GM19468 (cell line): ENCODE measurements around the gene NLGN4X.

ENCODE experiments used
- ATAC-seq: cut with Tn5 transposase; IDR thresholded peaks from one replicate; pipeline ENCODE4 v1.9.1; 2021; ENCODE audit warnings: mild to moderate bottlenecking, moderate library complexity, moderate number of reproducible peaks; ENCODE audit not compliant: unreplicated experiment; ENCODE audit errors: extremely low read depth

Gene NLGN4X

DNA sequence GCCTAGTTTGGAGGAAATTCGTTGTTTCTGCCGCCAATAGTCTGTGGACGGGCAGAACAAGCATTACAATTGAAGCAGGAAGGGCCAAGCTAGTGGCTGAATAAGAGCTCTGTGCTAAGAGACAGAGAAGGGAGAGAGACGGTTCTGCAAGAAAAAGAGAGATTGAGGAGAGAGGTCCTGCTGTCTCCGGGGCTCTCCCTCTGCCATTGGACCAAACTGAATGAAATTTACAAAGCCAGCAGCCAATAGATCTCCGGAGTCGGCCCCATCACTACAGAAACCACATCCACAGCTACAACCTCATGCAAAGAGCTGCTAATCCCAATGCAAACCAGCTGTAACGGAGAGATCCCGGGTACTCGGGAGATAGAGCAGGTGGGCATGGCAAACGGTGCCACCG is at the start of gene NLGN4X:
TSS of gene NLGN4X (minus strand) at position 148 of the 400 bp plus-strand sequence. CDS start 77,401 bp downstream, outside the sequence.
- ATAC-seq, result no peak

DNA sequence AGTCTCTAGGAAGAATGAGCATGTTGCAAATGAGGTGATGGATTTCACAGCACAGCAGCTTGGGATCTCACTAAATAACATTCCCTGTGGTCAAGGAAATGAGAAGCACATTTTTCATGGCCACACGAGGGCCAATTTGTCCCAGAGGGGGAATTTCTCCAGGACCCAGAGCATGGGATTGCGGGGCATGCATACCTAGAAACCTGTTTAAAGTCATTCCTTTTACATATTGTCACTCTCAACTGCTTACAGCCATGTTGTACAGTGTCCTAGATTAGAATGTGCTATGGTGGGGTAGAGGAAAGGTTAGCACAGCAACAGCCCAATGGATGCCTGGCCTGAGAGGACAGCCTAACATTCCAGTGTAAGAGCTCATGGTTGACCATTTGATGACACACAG is 37.4 kb upstream of the NLGN4X start:
- no peak for ATAC-seq

DNA sequence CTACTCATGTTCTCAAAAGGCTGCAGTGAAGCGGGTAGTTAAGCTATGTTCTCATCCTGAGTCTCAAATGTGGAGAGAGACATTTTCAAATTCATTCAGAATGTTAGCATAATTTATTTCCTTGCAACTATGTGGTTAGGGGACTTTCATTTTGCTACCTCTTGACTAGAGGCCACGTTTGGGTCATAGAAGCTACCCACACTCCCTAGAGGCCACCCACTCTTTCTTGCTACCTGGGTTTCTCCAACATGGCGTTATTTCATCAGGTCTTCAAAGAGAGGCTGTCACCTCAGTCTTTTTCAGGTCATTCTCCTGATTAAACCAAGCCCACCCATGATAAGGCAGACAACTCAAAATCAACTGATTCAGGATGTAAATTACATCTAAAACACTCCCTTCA is 34.3 kb upstream of the NLGN4X start:
- no peak for ATAC-seq

DNA sequence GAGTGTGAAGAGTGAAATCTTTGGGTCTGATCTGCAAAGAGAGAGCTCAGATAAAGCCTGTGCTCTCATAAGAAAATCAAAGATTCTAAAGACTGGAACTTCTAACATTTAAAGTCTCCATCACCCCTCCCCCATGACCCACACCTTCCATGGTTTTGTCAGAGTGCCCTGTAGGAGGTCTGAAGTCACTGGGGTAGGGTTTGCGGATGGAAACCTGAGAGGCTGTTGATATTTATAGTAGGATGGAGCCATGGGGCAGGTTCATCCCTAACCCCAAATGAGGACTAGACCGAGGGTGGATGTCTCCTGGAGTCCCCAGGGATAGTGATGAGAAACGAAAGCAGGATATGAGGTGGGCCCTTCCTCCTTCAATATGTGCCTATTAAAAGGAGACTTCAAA is 28.4 kb upstream of the NLGN4X start:
- ATAC-seq, result no peak

DNA sequence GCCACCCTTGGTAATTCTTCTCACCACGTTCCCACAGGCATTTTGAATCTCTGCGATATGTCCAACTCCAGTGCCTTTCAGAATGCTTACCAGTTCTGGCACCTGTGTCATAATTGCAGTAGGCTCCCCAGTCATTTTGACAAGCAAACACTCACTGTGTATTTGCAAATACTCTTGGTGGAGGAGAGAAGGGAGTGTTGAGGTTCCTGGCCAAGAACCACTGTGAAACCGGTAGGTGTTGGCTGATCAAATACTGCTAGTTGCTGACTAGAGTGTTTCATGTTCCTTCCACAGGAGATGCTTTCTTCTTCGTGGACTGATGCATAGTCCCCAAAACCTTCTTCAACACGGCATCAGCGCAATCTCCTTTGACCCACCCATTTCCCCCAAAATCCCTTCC is 16.0 kb upstream of the NLGN4X start:
- no peak for ATAC-seq

DNA sequence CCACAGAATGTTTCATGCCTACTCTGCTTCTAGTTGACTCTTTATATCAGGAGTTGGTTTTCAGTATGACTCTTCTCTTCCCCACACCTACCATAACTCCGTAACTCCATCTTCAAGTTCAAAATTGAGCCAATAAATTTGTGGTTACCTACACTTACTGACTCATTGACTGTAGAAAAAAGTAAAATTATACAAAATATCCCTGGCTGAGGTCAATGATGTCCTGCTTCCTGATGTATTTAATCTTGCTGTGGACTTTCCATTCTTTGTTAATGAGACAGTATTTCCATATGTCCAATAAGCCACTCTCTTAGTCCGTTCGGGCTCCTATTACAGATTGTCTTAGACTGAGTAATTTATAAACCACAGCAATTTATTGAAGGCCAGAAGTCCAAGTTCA is 9.9 kb upstream of the NLGN4X start:
- no peak for ATAC-seq

DNA sequence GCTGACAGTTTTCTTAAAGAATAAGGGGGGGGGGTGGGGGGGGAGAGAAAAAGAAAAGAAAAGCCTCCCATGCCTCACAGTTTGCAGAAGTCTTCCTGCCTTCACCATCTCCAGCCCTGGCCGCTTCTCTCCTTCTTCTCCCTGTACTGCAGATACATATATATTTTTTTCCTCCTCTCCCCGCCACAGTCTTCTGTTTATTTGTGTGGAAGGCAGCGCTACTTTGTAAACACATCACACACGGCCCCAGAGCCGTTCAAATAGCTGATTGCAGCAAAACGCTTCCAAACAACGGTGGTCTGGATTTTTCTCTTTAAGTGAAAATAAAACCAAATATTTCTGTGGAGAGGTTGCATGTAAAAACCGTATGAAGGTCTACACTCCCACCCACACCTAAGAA is 732 bp downstream of the NLGN4X start:
- ATAC-seq, result no peak

DNA sequence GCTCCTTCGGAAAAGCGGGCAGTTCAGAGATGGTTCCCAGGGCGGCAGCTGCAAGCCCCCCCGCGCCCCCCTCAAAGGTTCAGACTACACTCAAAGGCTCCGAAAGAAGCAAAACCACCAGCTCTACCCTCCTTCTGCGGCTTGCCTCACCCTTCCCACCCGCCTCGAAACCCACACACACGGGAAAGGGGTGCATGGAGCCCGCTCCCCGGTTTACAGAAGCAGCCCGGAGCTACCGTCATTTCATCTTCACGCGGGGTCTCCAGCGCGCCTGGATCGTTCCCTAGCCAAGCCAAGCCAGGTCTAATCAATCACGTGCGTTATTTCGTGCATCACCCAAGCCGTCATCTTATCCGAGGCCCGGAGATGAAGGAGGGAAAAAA is 1.2 kb downstream of the NLGN4X start:
- ATAC-seq, result no peak

DNA sequence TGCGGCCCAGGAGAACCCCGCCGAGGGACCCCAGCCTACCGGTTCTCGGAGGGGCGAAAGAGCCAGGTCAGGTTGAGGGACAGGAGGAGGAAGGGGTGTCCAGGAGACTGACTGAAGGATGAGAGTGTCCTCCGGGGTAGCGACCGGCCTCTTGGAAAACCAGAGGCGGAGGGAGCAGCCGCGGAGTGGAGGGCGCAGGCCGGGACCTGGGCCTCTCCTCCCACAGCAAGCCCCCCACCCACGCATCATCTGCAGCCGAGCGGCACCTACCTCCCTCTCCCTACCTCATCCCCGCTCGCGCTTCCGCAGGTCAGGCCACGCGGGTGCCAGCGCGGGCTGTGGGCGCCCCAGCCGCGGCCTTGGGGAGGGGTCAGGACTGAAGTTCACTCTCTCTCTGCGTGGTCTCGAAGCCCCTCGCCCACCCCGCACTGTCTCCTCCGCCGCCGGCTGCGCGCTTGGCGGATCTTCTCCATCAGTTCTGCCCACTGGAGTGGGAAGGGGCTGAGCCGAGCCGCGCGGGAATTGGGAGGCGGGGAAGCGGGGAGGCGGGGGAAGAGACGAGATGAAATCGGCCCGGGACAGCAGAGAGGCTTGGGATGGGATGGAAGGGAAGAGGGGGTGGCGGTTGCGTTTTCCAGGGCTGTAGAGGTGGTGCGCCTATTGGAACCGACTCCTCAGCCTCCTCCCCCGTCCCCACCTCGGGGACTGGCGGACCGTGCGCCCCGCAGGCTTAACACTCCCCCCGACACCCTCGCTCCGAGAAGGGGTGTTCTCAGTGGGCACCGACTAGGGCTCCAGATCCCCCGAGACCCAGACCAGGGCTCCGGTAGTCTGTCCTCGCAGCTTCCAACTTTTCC is 1.8 kb downstream of the NLGN4X start:
- no peak for ATAC-seq

DNA sequence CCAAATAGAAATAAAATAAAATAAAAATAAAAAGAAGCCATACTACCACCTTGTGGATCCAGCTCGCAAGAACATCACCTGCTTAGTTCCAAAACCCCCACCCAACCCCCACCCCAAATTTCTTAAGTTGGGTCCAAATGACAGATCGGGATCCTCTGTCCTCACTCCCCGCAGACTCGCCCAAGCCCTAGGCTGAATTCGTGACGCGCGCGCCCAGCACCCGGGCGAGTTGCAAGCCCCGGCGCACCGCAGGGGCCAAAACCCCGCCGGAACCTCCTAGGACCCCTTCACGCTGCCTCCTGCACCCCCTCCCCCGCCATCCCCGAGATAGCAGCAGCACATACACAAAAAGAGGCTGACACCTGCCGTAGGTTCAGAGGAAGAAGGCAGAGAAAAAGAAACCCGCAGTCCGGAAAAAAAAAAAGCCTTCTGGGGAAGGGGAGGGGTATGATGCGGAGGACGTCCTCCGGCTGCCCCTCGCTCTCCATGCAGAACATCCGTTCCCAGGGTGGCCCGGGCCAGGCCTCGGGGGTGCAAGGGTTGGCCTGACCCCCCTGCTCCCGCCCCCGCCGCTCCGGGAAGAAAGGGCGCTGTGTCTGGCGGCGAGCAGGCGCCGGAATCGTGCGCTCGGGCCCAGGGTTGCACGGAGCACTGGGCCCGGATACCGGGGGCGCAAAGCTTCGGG is 2.6 kb downstream of the NLGN4X start:
- ATAC-seq, result no peak

DNA sequence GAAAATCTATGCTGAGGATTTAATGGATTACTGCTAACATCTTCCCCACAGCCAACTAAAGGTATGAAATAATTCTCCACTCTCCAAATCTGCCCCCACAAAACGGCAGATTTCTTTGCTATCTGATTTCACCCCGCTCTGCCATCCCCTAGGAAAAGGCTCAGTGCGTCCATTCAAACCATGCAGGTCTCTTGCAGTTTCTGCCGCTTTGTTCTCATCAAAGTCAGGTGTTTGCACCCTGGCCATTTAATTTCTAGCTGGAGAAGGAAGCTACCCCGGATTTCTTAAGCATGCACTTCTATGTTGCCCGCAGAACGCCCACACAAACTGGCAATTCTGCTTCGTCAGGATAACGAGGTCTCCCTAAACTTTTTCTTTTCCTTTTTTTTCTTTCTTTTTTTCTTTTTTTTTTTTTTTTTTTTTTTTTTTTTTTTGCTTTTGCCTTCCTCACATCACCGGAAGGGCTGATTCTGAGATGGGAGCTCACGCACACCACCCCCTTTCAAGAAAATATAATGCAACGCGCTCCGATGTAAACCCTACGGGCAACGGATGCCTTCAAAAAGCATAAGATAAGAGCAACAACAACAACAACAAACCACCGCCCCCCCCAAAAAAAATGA is 3.3 kb downstream of the NLGN4X start:
- no peak for ATAC-seq

DNA sequence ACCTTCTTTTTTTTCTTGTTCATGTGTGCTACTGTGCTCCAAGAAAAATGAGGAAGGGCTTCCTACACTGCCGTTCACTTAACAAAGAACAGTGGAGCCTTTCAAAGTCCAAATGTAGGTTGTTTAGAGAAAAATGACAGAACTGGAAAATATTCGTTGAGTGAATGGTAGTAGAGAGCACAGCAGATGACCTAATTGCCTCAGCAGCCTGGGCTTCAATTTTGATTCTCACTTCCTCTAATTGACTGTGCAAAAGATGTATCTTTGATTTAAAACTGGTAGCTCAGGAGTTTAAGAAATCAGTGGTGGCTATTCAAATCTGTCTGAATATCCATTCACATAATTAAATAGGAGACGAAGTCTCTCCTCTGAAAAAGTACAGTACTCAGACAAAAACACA is 5.2 kb downstream of the NLGN4X start:
- ATAC-seq, result no peak

DNA sequence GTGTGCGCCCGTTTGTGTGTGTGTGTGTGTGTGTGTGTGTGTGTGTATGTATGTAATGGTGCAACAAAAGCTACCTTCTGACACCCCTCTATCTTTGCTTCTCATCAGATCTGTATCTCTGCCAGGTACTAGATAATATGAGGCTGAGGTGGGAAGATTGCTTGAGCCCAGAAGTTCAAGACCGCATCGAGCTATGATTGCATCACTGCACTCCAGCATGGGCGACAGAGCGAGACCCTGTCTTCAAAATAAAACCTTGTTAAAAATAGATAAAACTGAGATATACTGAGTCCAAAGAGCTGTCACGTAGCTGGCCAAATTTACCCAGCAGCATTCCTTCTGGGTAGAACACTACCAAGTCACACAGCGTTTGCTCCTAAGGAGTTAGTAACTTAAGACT is 18.4 kb downstream of the NLGN4X start:
- ATAC-seq, result no peak

DNA sequence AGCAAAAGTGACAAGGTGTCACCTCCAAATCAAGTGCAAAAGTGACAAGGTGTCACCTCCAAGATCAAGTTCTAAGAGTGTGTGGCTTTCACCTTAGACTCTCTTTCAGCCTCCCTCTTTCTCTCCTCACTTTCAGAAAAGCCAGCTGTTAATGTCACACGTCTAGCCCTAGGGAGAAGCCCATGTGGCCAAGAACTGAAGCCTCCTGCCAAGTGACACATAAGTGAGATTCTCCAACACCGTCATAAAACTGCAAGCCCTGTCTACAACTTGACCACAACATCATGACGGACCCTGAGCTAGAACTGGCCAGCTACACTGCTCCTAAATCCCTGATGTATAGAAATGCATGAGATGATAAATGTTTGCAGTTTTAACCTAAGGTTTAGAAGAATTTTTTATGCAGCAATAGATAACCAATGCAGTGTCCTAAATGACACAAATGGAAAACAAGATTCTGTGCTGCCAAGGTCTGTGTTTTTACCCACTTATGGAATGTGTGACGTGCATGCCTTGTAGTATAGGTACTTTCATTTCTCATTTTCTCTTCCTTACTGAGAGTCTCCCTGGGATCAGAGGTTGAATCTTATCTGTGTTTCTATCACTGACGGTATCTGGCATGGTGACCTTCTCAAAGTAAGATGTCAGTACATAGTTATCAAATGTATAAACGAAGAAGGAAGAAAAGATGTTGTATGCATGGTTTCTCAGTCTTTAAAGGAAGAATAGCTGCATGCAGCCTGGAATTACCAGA is 25.0 kb downstream of the NLGN4X start:
- no peak for ATAC-seq

DNA sequence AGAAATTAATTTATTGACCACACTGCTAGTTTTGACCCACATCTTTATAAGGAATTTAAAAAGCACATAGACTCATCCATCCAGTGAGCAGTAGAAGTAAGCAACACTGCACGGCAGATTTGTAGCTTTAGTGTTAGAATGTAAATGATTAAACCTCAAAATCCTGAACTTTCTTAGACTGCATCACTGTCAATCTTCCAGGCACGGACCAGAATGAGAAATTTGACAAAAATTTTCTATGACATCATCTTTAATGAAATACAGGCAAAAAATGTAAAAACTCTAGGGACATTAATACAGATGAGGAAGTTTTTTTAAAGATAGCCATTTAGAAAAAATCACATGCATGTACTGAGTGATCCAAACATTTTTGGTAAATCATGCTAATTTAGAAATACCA is 29.2 kb downstream of the NLGN4X start:
- ATAC-seq, result no peak

DNA sequence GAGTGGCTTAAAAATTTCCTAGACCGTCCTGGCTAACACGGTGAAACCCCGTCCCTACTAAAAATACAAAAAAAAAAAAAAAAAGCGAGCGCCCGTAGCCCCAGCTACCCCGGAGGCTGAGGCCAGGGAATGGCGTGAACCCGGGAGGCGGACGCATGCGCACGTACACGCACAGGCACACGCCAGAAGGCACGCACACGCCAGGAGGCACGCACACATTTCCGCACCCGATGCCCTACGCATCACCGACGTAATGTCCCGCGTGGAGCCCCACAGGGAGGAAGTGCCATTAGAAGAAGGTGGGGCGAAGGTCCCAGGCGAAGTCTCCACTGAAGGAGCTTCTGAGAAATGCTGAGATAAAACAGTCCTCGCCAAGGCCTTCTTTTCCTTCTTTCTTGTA is 41.4 kb downstream of the NLGN4X start:
- no peak for ATAC-seq

DNA sequence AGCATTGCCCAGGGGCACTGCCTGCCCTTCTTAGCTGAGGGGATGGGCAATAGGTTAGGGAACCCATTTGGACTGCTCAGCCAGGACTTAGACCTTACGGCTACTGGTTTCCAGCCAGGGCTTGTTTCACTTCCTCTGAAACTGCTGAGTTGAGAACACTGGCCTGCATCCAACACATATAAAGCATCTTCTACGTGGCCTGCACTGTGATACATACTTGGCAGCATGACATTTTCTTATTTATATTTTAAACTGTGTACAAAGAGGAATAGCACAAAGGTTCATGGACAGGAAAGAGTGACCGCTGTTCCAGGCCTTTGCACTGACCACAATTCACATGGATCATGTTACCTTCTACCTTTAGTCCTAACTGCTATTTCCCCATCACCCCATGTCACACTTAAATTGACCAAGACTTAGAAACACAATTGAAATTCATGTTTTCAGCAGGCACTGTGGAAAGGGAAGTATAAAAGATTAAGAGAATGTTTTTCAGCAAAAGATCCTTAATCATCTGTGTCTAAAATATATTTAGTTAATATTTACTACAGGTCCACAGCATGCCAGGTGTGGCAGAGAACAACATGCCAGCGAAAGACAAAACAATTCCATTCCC is 43.7 kb downstream of the NLGN4X start:
- peak; percentile 89 for ATAC-seq

DNA sequence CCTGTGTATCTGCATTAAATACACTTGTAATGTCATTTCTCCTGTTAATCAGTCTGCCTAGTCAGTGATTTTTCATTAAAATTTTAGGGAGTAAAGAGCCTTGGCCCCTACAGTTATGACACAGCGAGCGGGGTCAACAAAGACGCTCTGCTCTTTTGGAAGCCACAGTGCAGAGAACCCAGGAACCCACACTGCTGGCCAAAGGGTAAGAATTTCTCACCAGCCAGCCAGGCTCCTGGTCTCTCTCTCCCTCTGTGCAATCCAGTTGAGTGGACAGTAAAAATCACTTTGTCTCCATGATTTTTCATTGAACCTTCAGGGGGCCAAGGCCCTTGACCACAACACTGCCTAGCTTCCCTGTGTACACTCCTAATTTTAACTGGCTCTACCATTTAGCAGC is 52.8 kb downstream of the NLGN4X start:
- no peak for ATAC-seq

DNA sequence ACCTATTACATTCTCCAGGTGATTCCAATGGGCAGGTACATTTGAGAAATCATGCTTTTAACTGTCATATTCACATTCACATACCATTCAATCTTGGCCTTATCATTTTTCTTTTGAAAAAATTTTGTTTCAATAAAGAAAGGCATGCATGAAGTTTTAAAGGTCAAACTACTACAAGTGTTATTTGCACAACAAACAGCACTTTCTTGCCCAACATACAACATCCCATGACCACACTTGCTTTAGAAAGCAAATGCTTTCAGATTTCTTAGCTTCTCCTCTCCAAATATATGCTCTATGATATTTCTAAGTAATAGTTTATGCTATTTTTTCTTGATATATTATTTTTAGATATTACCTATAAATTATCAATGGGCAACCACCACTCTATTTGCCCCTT is 58.2 kb downstream of the NLGN4X start:
- no peak for ATAC-seq

DNA sequence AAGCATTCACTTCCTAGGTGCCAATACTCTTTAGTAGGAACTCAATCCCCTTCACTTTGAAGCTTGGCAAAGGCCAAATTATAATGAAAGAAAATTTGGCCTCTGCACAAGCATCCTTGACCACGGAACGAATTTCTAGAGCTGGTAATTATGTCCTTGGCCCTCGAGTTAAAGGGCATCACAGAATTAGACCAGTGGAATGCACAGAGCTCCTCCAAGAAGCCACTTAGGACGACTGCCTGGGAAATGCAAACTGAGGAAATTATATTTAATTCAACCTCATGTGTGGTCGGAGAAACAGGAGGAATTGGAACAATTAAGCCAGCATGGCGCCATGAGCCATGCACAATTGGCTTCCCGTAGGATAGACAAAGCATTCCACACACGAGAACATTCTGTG is 59.3 kb downstream of the NLGN4X start:
- no peak for ATAC-seq
